AG09319 (cell line): ENCODE results near the gene ABHD16A.

Experiments
- DNase-seq: peaks from one replicate; pipeline ENCODE4 v3.0.0-alpha.2; 2010; ENCODE audit warnings: low read depth; ENCODE audit errors: extremely low read depth
- CTCF ChIP-seq: IDR thresholded peaks from 2 replicates; pipeline ENCODE4 v1.5.1; 2011; ENCODE audit warnings: low read depth, mild to moderate bottlenecking, inconsistent platforms, low read length, moderate library complexity

Gene ABHD16A

GRCh38 chr6:31666337-31666965 lies 36.7 kb downstream of the ABHD16A start:
- no peak for TF ChIP-seq CTCF
- no peak for DNase-seq

- DNase-seq: peak; percentile 91
- no peak for TF ChIP-seq CTCF
These were observed 37.4 kb downstream of the ABHD16A start, which contains the start of gene CSNK2B for GRCh38 chr6:31665501-31666336. CSNK2B (plus strand) TSS chr6:31666080; CDS start chr6:31666832, 752 bp downstream.

- peak; percentile 85 for DNase-seq
- no peak for TF ChIP-seq CTCF
These were observed 38.2 kb downstream of the ABHD16A start, which contains the start of gene GPANK1 for GRCh38 chr6:31664790-31665500. GPANK1 (minus strand) TSS chr6:31664997; CDS start chr6:31664478, 519 bp downstream.

GRCh38 chr6:31663961-31664789 lies 38.9 kb downstream of the ABHD16A start:
- TF ChIP-seq CTCF: no peak; the same call in 1 of the 2 replicates
- peak; percentile 31 for DNase-seq

GRCh38 chr6:31663126-31663960 lies 39.8 kb downstream of the ABHD16A start:
- no peak for TF ChIP-seq CTCF
- no peak for DNase-seq

- no peak for DNase-seq
- TF ChIP-seq CTCF: no peak
These were observed 40.9 kb downstream of the ABHD16A start for GRCh38 chr6:31662124-31662723.
